Fibroblast of the aortic adventitia (primary cell): ENCODE measurements around the gene SPNS3. TPM values are rescaled to one million over a fixed set of nuclear protein-coding genes. Genes with fewer than 3 reads are reported as not detected.

Source experiments
- DNase-seq: peaks from one replicate; pipeline ENCODE4 v3.0.0-alpha.2; 2010; ENCODE audit warnings: low read depth
- H3K4me3 ChIP-seq: 2 replicates; pipeline ENCODE4 v1.5.1; 2011; ENCODE audit warnings: low read depth, mild to moderate bottlenecking, control low read depth, low read length, moderate library complexity
- CTCF ChIP-seq: IDR thresholded peaks from 2 replicates; pipeline ENCODE4 v1.5.1; 2011; ENCODE audit warnings: mild to moderate bottlenecking, low read length, control low read depth, inconsistent platforms; ENCODE audit not compliant: insufficient read depth
- total RNA-seq: library from RNA; depleted of rRNA; stranded (reverse); fragments of >200 nt; gene quantifications from 2 replicates; pipeline ENCODE4 v1.2.3, GENCODE V29; 2012; ENCODE audit warnings: low replicate concordance

Gene SPNS3
- total RNA-seq, 1 donor: not detected

- no peak overlapping the region for H3K4me3 ChIP-seq
- TF ChIP-seq CTCF: no peak
- no peak for DNase-seq
Observed at GRCh38 chr17:4518901-4519300, 85.2 kb downstream of the SPNS3 start.

- no peak for TF ChIP-seq CTCF
- H3K4me3 ChIP-seq: no peak overlapping the region
- no peak for DNase-seq
Observed at GRCh38 chr17:4519361-4519788, 85.6 kb downstream of the SPNS3 start.

GRCh38 chr17:4520060-4520893, 86.5 kb downstream of the SPNS3 start:
- DNase-seq: peak; percentile 22
- no peak overlapping the region for H3K4me3 ChIP-seq
- no peak for TF ChIP-seq CTCF

- peak; percentile 29 for DNase-seq
- no peak overlapping the region for H3K4me3 ChIP-seq
- no peak for TF ChIP-seq CTCF
Observed at GRCh38 chr17:4520894-4521600, 87.3 kb downstream of the SPNS3 start.

- TF ChIP-seq CTCF: no peak
- H3K4me3 ChIP-seq: no peak overlapping the region
- DNase-seq: no peak
Observed at GRCh38 chr17:4522661-4523060, 88.9 kb downstream of the SPNS3 start.

- no peak overlapping the region for H3K4me3 ChIP-seq
- no peak for DNase-seq
- TF ChIP-seq CTCF: no peak
Observed at GRCh38 chr17:4523946-4524345, 90.2 kb downstream of the SPNS3 start.
